B cell (primary cell): ENCODE measurements around the gene MCF2L. TPM values are rescaled to one million over a fixed set of nuclear protein-coding genes. Genes with fewer than 3 reads are reported as not detected.

Source experiments
- ATAC-seq: fragments of 200-7000 bp; cut with Tn5 transposase; one replicate; pipeline ENCODE4 v1.10.0; 2021; ENCODE audit warnings: low read depth, mild to moderate bottlenecking, moderate number of reproducible peaks, moderate library complexity
- CTCF ChIA-PET: fragments of 350-600 bp; sonication (Branson Sonifier 250); formaldehyde crosslinking; loops from one replicate; lab custom pipeline; 2021; ENCODE audit warnings: antibody characterized with exemption, inconsistent platforms; lab: Charles Lee
- POLR2A ChIA-PET: fragments of 350-600 bp; sonication (Branson Sonifier 250); formaldehyde crosslinking; loops from one replicate; lab custom pipeline; 2021; ENCODE audit warnings: antibody characterized with exemption; lab: Charles Lee
- DNase-seq: peaks from one replicate; pipeline ENCODE4 v3.0.0; 2013
- H2AFZ ChIP-seq: 2 replicates; pipeline ENCODE4 v1.6.1; 2012; ENCODE audit warnings: mild to moderate bottlenecking, low read depth, low read length; ENCODE audit not compliant: insufficient read depth, poor library complexity, severe bottlenecking
- H3K27ac ChIP-seq, 2 donors: 1 replicate in 1 of 2; 2 replicates in 1 of 2; pipeline ENCODE4 v1.5.1; 2012 to 2013; ENCODE audit warnings: low read length in 2 of 2, mild to moderate bottlenecking in 2 of 2, moderate library complexity in 1 of 2
- H3K27me3 ChIP-seq, 4 experiments: fragments of 200-600 bp in 1 of 4; sonication (generic) in 1 of 4; replicated peaks in 1 of 4; 1 replicate in 2 of 4; 2 replicates in 2 of 4; pipeline versions ENCODE4 v1.6.1 to v1.7.0; 2013 to 2016; ENCODE audit warnings: low read length in 3 of 4, mild to moderate bottlenecking in 2 of 4, mixed read lengths in 1 of 4, moderate library complexity in 1 of 4; ENCODE audit not compliant: insufficient read depth in 4 of 4, control insufficient read depth in 3 of 4; ENCODE audit errors: control extremely low read depth in 1 of 4
- H3K36me3 ChIP-seq, 2 experiments: replicated peaks in 1 of 2; 1 replicate in 1 of 2; 2 replicates in 1 of 2; pipeline versions ENCODE4 v1.6.1 to v1.7.1; 2013; ENCODE audit warnings: low read length in 1 of 2; ENCODE audit not compliant: insufficient read depth in 2 of 2, control insufficient read depth in 1 of 2; ENCODE audit errors: control extremely low read depth in 1 of 2, extremely low read depth in 1 of 2
- H3K4me1 ChIP-seq, 2 donors: fragments of 200-600 bp in 1 of 2; sonication (generic) in 1 of 2; 1 replicate in 1 of 2; 2 replicates in 1 of 2; pipeline versions ENCODE4 v1.5.1 to v1.6.1; 2013 to 2017; ENCODE audit warnings: low read length in 2 of 2; ENCODE audit not compliant: control insufficient read depth in 2 of 2, insufficient read depth in 2 of 2
- H3K4me2 ChIP-seq: replicated peaks from 2 replicates; pipeline ENCODE3; 2012; ENCODE audit warnings: mild to moderate bottlenecking, low read depth, low read length; ENCODE audit not compliant: poor library complexity, severe bottlenecking
- H3K4me3 ChIP-seq, 5 experiments: fragments of 200-600 bp in 1 of 5; sonication (generic) in 1 of 5; 1 replicate in 3 of 5; 2 replicates in 2 of 5; pipeline versions ENCODE4 v1.5.1 to v1.7.0; 2011 to 2016; ENCODE audit warnings: low read length in 4 of 5, mild to moderate bottlenecking in 4 of 5, low read depth in 2 of 5, control low read depth in 1 of 5, moderate library complexity in 1 of 5; ENCODE audit not compliant: insufficient read depth in 1 of 5; ENCODE audit errors: control extremely low read depth in 1 of 5, extremely low read depth in 1 of 5
- H3K79me2 ChIP-seq: fragments of 200-600 bp; sonication (generic); one replicate; pipeline ENCODE4 v1.6.0; 2016; ENCODE audit warnings: low read length; ENCODE audit not compliant: control insufficient read depth, insufficient read depth
- H3K9ac ChIP-seq: fragments of 200-600 bp; sonication (generic); 2 replicates; pipeline ENCODE4 v1.6.1; 2017; ENCODE audit warnings: mild to moderate bottlenecking, low read length, moderate library complexity
- H3K9me3 ChIP-seq, 3 donors: one replicate each; pipeline versions ENCODE4 v1.6.1 to v1.7.1; 2013; ENCODE audit warnings: low read length in 2 of 3; ENCODE audit not compliant: control insufficient read depth in 2 of 3, insufficient read depth in 1 of 3; ENCODE audit errors: control extremely low read depth in 1 of 3
- H4K20me1 ChIP-seq: 2 replicates; pipeline ENCODE4 v1.6.0; 2012; ENCODE audit warnings: mild to moderate bottlenecking, low read length; ENCODE audit not compliant: insufficient read depth, control insufficient read depth, poor library complexity, severe bottlenecking
- H3K27ac Mint-ChIP-seq: one replicate; pipeline ENCODE4 v1.8.0; 2021; ENCODE audit warnings: mixed read lengths
- H3K27me3 Mint-ChIP-seq: one replicate; pipeline ENCODE4 v1.8.0; 2021; ENCODE audit warnings: mixed read lengths
- H3K4me1 Mint-ChIP-seq: one replicate; pipeline ENCODE4 v1.8.0; 2021; ENCODE audit warnings: mixed read lengths
- H3K4me3 Mint-ChIP-seq: one replicate; pipeline ENCODE4 v1.8.0; 2021; ENCODE audit warnings: mixed read lengths
- H3K9me3 Mint-ChIP-seq: one replicate; pipeline ENCODE4 v1.8.0; 2022; ENCODE audit warnings: mixed read lengths; ENCODE audit not compliant: insufficient read depth
- CTCF ChIP-seq: fragments of 200-600 bp; IDR thresholded peaks from one replicate; pipeline ENCODE4 v1.8.0; 2022; ENCODE audit warnings: antibody characterized with exemption, mild to moderate bottlenecking
- EZH2 ChIP-seq: IDR thresholded peaks from 2 replicates; pipeline ENCODE4 v1.6.1; 2012; ENCODE audit warnings: borderline replicate concordance, low read depth, mild to moderate bottlenecking, moderate library complexity, low read length; ENCODE audit not compliant: insufficient read depth, poor library complexity, severe bottlenecking
- WGBS: methylation state at CpG from one replicate; pipeline ENCODE4 v1.1.5; 2013; ENCODE audit warnings: missing lambda C conversion rate; ENCODE audit not compliant: insufficient coverage; 5-methylcytosine and 5-hydroxymethylcytosine counted together
- intact Hi-C: fragments of 100-400 bp; cut with micrococcal nuclease; formaldehyde crosslinking; loops from one replicate; pipeline ENCODE4 v1.10.0; 2022
- polyA plus RNA-seq: library from polyadenylated mRNA; depleted of rRNA; stranded (reverse); fragments of >200 nt; gene quantifications from 2 replicates; pipeline ENCODE4 v1.2.3, GENCODE V29; 2012
- total RNA-seq, 2 donors: library from RNA; stranded (reverse); fragments of 120-200 nt in 1 of 2; gene quantifications; 1 replicate in 1 of 2; 2 replicates in 1 of 2; pipeline versions ENCODE4 v1.2.3 to v1.2.4, GENCODE V29; 2013 to 2022

MCF2L gene
- total and polyA plus RNA-seq, 2 donors (not counting 1 experiment from before 2014, with no cell fraction given) = 3.7 to 8.2 TPM

- ChIA-PET POLR2A (no interaction called here), CTCF (no interaction called here)
- no peak for TF ChIP-seq CTCF
- no peak for TF ChIP-seq EZH2
- Mint-ChIP-seq H3K9me3 (no peaks in the 10 kb centered on the region), H3K4me3 (no peak overlapping the region), H3K27me3 (peaks cover 14% of the 10 kb centered on the region), H3K4me1 (peaks cover 12% of the 10 kb centered on the region), H3K27ac (no peak overlapping the region)
- peaks cover 12 to 13% of the 10 kb centered on the region in 2 donors for H3K4me1 ChIP-seq
- no peaks in the 10 kb centered on the region for H4K20me1 ChIP-seq
- H3K36me3 ChIP-seq = no peaks in the 10 kb centered on the region
- WGBS = 74% methylated on average over 11 of the region's 12 CpGs
- intact Hi-C loops = no loop called here
- no peak for DNase-seq
- no peak for ATAC-seq
- H3K9ac ChIP-seq = no peak overlapping the region
- H3K27ac ChIP-seq = no peak overlapping the region
- no peak overlapping the region for H3K4me3 ChIP-seq
- no peaks in the 10 kb centered on the region for H3K79me2 ChIP-seq
- H3K4me2 ChIP-seq = no peak overlapping the region
- H3K9me3 ChIP-seq = no peaks in the 10 kb centered on the region
- H2AFZ ChIP-seq = no peak overlapping the region
- no peaks in the 10 kb centered on the region for H3K27me3 ChIP-seq
Observed at GRCh38 chr13:112964971-112965492, 4.0 kb upstream of the MCF2L start.

GRCh38 chr13:112965573-112966115 lies 3.4 kb upstream of the MCF2L start:
- no peak overlapping the region for H2AFZ ChIP-seq
- H3K4me3 ChIP-seq = no peak overlapping the region
- H3K27me3 ChIP-seq = peaks cover 0 to 5% (median 0%) of the 10 kb centered on the region in 4 experiments
- no peaks in the 10 kb centered on the region for H3K9me3 Mint-ChIP-seq
- H3K4me1 ChIP-seq = peaks cover 12 to 13% of the 10 kb centered on the region in 2 donors
- ATAC-seq = no peak
- H3K4me3 Mint-ChIP-seq = no peak overlapping the region
- intact Hi-C loops = no loop called here
- H3K4me2 ChIP-seq = no peak overlapping the region
- TF ChIP-seq CTCF = no peak
- TF ChIP-seq EZH2 = no peak
- no peaks in the 10 kb centered on the region for H3K79me2 ChIP-seq
- no peaks in the 10 kb centered on the region for H4K20me1 ChIP-seq
- H3K9ac ChIP-seq = no peak overlapping the region
- peaks cover 12% of the 10 kb centered on the region for H3K4me1 Mint-ChIP-seq
- 96% methylated on average over 15 of the region's 16 CpGs for WGBS
- no peak overlapping the region for H3K27ac Mint-ChIP-seq
- no peaks in the 10 kb centered on the region for H3K9me3 ChIP-seq
- peaks cover 19% of the 10 kb centered on the region for H3K27me3 Mint-ChIP-seq
- CTCF ChIA-PET = no interaction called here
- POLR2A ChIA-PET = no interaction called here
- H3K36me3 ChIP-seq = no peaks in the 10 kb centered on the region
- no peak overlapping the region for H3K27ac ChIP-seq
- no peak for DNase-seq
